ENCODE results near the gene AP5M1. TPM values are rescaled to one million over a fixed set of nuclear protein-coding genes. Genes with fewer than 3 reads are reported as not detected.

Gene AP5M1
- total RNA-seq, 3 donors from 2014 or later, result 34.6 to 37.5 (median 35.0) TPM

- DNase-seq, result no peak
- Mint-ChIP-seq H3K4me3 (no peak overlapping the region), H3K4me1 (ENCODE audit: low read depth) (peaks cover 42% of the 10 kb centered on the region), H3K9me3 (no peaks in the 10 kb centered on the region), H3K36me3 (ENCODE audit: insufficient read depth) (peaks cover 24% of the 10 kb centered on the region), H3K27me3 (ENCODE audit: low read depth) (no peaks in the 10 kb centered on the region)
- ATAC-seq, result no peak
These were observed 6.7 kb upstream of the AP5M1 start for GRCh38 chr14:57262117-57262516.

- no peaks in the 10 kb centered on the region for H3K27me3 Mint-ChIP-seq (ENCODE audit: low read depth)
- H3K36me3 Mint-ChIP-seq (ENCODE audit: insufficient read depth), result peaks cover 4% of the 10 kb centered on the region
- no peak overlapping the region for H3K4me3 Mint-ChIP-seq
- ATAC-seq (no peak), DNase-seq (no peak)
- no peaks in the 10 kb centered on the region for H3K9me3 Mint-ChIP-seq
- peaks cover 62% of the 10 kb centered on the region for H3K4me1 Mint-ChIP-seq (ENCODE audit: low read depth)
These were observed 2.7 kb upstream of the AP5M1 start for GRCh38 chr14:57266065-57266464.

- peaks cover 45% of the 10 kb centered on the region for H3K4me1 Mint-ChIP-seq (ENCODE audit: low read depth)
- H3K9me3 Mint-ChIP-seq, result no peaks in the 10 kb centered on the region
- ATAC-seq (no peak), DNase-seq (no peak)
- H3K27me3 Mint-ChIP-seq (ENCODE audit: low read depth), result no peaks in the 10 kb centered on the region
- H3K36me3 Mint-ChIP-seq (ENCODE audit: insufficient read depth), result peaks cover 16% of the 10 kb centered on the region
- no peak overlapping the region for H3K4me3 Mint-ChIP-seq
These were observed 4.5 kb downstream of the AP5M1 start for GRCh38 chr14:57273236-57273635.

- Mint-ChIP-seq H3K4me3 (no peak overlapping the region), H3K4me1 (ENCODE audit: low read depth) (peaks cover 45% of the 10 kb centered on the region), H3K36me3 (ENCODE audit: insufficient read depth) (peaks cover 18% of the 10 kb centered on the region), H3K9me3 (no peaks in the 10 kb centered on the region), H3K27me3 (ENCODE audit: low read depth) (no peaks in the 10 kb centered on the region)
- ATAC-seq (no peak), DNase-seq (no peak)
These were observed 5.8 kb downstream of the AP5M1 start for GRCh38 chr14:57274551-57274950.

GRCh38 chr14:57275023-57275664 lies 6.4 kb downstream of the AP5M1 start:
- no peaks in the 10 kb centered on the region for H3K27me3 Mint-ChIP-seq (ENCODE audit: low read depth)
- H3K9me3 Mint-ChIP-seq, result no peaks in the 10 kb centered on the region
- no peak for DNase-seq
- peaks cover 18% of the 10 kb centered on the region for H3K36me3 Mint-ChIP-seq (ENCODE audit: insufficient read depth)
- H3K4me1 Mint-ChIP-seq (ENCODE audit: low read depth), result peaks cover 41% of the 10 kb centered on the region
- no peak for ATAC-seq
- H3K4me3 Mint-ChIP-seq, result no peak overlapping the region

- H3K4me1 Mint-ChIP-seq (ENCODE audit: low read depth), result peaks cover 21% of the 10 kb centered on the region
- H3K36me3 Mint-ChIP-seq (ENCODE audit: insufficient read depth), result peaks cover 26% of the 10 kb centered on the region
These were observed 8.3 kb downstream of the AP5M1 start for GRCh38 chr14:57277062-57277461.

GRCh38 chr14:57287745-57288144 lies 19.0 kb downstream of the AP5M1 start:
- H3K4me3 Mint-ChIP-seq, result no peak overlapping the region
- peaks cover 23% of the 10 kb centered on the region for H3K36me3 Mint-ChIP-seq (ENCODE audit: insufficient read depth)
- H3K9me3 Mint-ChIP-seq, result no peaks in the 10 kb centered on the region
- no peaks in the 10 kb centered on the region for H3K4me1 Mint-ChIP-seq (ENCODE audit: low read depth)
- ATAC-seq (no peak), DNase-seq (no peak)
- H3K27me3 Mint-ChIP-seq (ENCODE audit: low read depth), result no peaks in the 10 kb centered on the region

More at GRCh38 chr14:57277062-57277461, 8.3 kb downstream of the AP5M1 start:
- no peaks in the 10 kb centered on the region for H3K9me3 Mint-ChIP-seq
- DNase-seq, result no peak
- no peak for ATAC-seq
- H3K27me3 Mint-ChIP-seq (ENCODE audit: low read depth), result no peaks in the 10 kb centered on the region
- no peak overlapping the region for H3K4me3 Mint-ChIP-seq

GRCh38 chr14:57290751-57291150 lies 22.0 kb downstream of the AP5M1 start:
- no peaks in the 10 kb centered on the region for H3K27me3 Mint-ChIP-seq (ENCODE audit: low read depth)
- H3K4me3 Mint-ChIP-seq, result no peak overlapping the region
- no peak for DNase-seq
- H3K36me3 Mint-ChIP-seq (ENCODE audit: insufficient read depth), result peaks cover 14% of the 10 kb centered on the region
- no peak for ATAC-seq
- H3K4me1 Mint-ChIP-seq (ENCODE audit: low read depth), result no peaks in the 10 kb centered on the region
- no peaks in the 10 kb centered on the region for H3K9me3 Mint-ChIP-seq

GRCh38 chr14:57291692-57292647 lies 23.2 kb downstream of the AP5M1 start:
- no peak for DNase-seq
- Mint-ChIP-seq H3K4me3 (no peak overlapping the region), H3K9me3 (no peaks in the 10 kb centered on the region)

GRCh38 chr14:57293866-57294837 lies 25.4 kb downstream of the AP5M1 start:
- Mint-ChIP-seq H3K4me1 (ENCODE audit: low read depth) (no peaks in the 10 kb centered on the region), H3K36me3 (ENCODE audit: insufficient read depth) (peaks cover 9% of the 10 kb centered on the region), H3K9me3 (no peaks in the 10 kb centered on the region), H3K4me3 (no peak overlapping the region), H3K27me3 (ENCODE audit: low read depth) (no peaks in the 10 kb centered on the region)
- DNase-seq, result no peak
- ATAC-seq, result no peak

More at GRCh38 chr14:57291692-57292647, 23.2 kb downstream of the AP5M1 start:
- no peak for ATAC-seq
- Mint-ChIP-seq H3K27me3 (ENCODE audit: low read depth) (no peaks in the 10 kb centered on the region), H3K4me1 (ENCODE audit: low read depth) (no peaks in the 10 kb centered on the region), H3K36me3 (ENCODE audit: insufficient read depth) (peaks cover 14% of the 10 kb centered on the region)

- Mint-ChIP-seq H3K36me3 (ENCODE audit: insufficient read depth) (peaks cover 8% of the 10 kb centered on the region), H3K4me1 (ENCODE audit: low read depth) (no peaks in the 10 kb centered on the region), H3K9me3 (no peaks in the 10 kb centered on the region), H3K4me3 (no peak overlapping the region), H3K27me3 (ENCODE audit: low read depth) (no peaks in the 10 kb centered on the region)
- ATAC-seq (no peak), DNase-seq (no peak)
These were observed 26.5 kb downstream of the AP5M1 start for GRCh38 chr14:57295239-57295638.

GRCh38 chr14:57297852-57298251 lies 29.1 kb downstream of the AP5M1 start:
- no peak overlapping the region for H3K4me3 Mint-ChIP-seq
- no peak for ATAC-seq
- H3K36me3 Mint-ChIP-seq (ENCODE audit: insufficient read depth), result no peaks in the 10 kb centered on the region
- H3K9me3 Mint-ChIP-seq, result no peaks in the 10 kb centered on the region
- no peaks in the 10 kb centered on the region for H3K27me3 Mint-ChIP-seq (ENCODE audit: low read depth)
- no peak for DNase-seq
- H3K4me1 Mint-ChIP-seq (ENCODE audit: low read depth), result no peaks in the 10 kb centered on the region

- Mint-ChIP-seq H3K4me3 (no peak overlapping the region), H3K36me3 (ENCODE audit: insufficient read depth) (no peaks in the 10 kb centered on the region), H3K9me3 (no peaks in the 10 kb centered on the region), H3K27me3 (ENCODE audit: low read depth) (peaks cover 4% of the 10 kb centered on the region), H3K4me1 (ENCODE audit: low read depth) (no peaks in the 10 kb centered on the region)
- DNase-seq (no peak), ATAC-seq (no peak)
These were observed 30.7 kb downstream of the AP5M1 start for GRCh38 chr14:57299511-57299910.

GRCh38 chr14:57302883-57303282 lies 34.1 kb downstream of the AP5M1 start:
- no peak overlapping the region for H3K4me3 Mint-ChIP-seq
- H3K27me3 Mint-ChIP-seq (ENCODE audit: low read depth), result peaks cover 20% of the 10 kb centered on the region
- no peaks in the 10 kb centered on the region for H3K9me3 Mint-ChIP-seq
- no peak for DNase-seq
- no peaks in the 10 kb centered on the region for H3K36me3 Mint-ChIP-seq (ENCODE audit: insufficient read depth)
- no peak for ATAC-seq
- H3K4me1 Mint-ChIP-seq (ENCODE audit: low read depth), result no peaks in the 10 kb centered on the region
